Activated CD4-positive, CD25-positive, alpha-beta regulatory T cell (primary cell): ENCODE data around the gene ATP6V0C.
A peak's percentile ranks its signal among the peaks of the same experiment; 100 is the strongest.

ENCODE experiments used
- DNase-seq, 4 experiments: peaks; one replicate each; lab custom pipeline; 2025; lab: John Stamatoyannopoulos, UW

The ATP6V0C gene

GRCh38 chr16:2490190-2491105 is 23.3 kb upstream of the ATP6V0C start:
- DNase-seq, result no peak

GRCh38 chr16:2492292-2492691 is 21.5 kb upstream of the ATP6V0C start:
- DNase-seq, result no peak

- no peak for DNase-seq
These were observed 20.1 kb upstream of the ATP6V0C start for GRCh38 chr16:2493605-2494004.

- no peak for DNase-seq
These were observed 19.1 kb upstream of the ATP6V0C start for GRCh38 chr16:2494616-2495015.

- DNase-seq, result no peak
These were observed 18.7 kb upstream of the ATP6V0C start for GRCh38 chr16:2495041-2495440.

- no peak for DNase-seq
These were observed 17.3 kb upstream of the ATP6V0C start for GRCh38 chr16:2496223-2497115.

GRCh38 chr16:2497116-2497630 is 16.6 kb upstream of the ATP6V0C start:
- DNase-seq, result no peak

- DNase-seq, result no peak
These were observed 15.9 kb upstream of the ATP6V0C start for GRCh38 chr16:2497695-2498484.

- DNase-seq, result no peak
These were observed 15.1 kb upstream of the ATP6V0C start for GRCh38 chr16:2498531-2499253.

GRCh38 chr16:2499454-2499853 is 14.3 kb upstream of the ATP6V0C start:
- no peak for DNase-seq

- no peak for DNase-seq
These were observed 13.8 kb upstream of the ATP6V0C start for GRCh38 chr16:2499890-2500429.

- no peak for DNase-seq
These were observed 13.3 kb upstream of the ATP6V0C start for GRCh38 chr16:2500430-2500917.

GRCh38 chr16:2500918-2501750 is 12.6 kb upstream of the ATP6V0C start:
- DNase-seq, result peak; percentile 58 to 69 (median 62)

GRCh38 chr16:2501946-2502895 is 11.5 kb upstream of the ATP6V0C start:
- DNase-seq, result no peak

- DNase-seq, result no peak
These were observed 8.1 kb upstream of the ATP6V0C start for GRCh38 chr16:2505695-2506094.

GRCh38 chr16:2507052-2507659 is 6.6 kb upstream of the ATP6V0C start:
- DNase-seq, result no peak

- DNase-seq, result no peak
These were observed 6.1 kb upstream of the ATP6V0C start for GRCh38 chr16:2507665-2508064.
